ENCODE measurements around the gene IFIT1.
"Not testable (repeated sequence)": the region's sequence is repeated elsewhere in the genome, so short reads cannot be mapped to it uniquely, and the experiment has no call there.

IFIT1 gene

DNA sequence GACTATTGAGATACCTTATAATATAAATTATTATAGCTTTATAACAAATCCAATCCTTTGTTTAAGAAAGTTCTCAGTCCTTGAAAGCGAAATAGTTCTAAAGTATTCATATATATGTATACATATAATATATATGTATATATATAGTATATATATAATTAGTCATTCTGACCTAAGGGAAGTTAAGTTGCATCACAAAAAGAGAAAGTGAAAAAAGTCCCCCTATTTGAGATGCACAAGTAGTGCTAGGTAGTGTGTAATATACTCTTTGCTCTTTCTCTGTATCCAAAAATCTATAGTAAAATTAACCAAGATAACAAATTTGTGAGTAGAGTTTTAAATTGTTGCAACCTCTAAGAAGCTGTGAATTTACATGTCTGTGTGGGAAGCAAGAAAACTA, 27.9 kb upstream of the IFIT1 start:
- no peak for DNase-seq (ENCODE audit: low read depth in 3 of 3)

DNA sequence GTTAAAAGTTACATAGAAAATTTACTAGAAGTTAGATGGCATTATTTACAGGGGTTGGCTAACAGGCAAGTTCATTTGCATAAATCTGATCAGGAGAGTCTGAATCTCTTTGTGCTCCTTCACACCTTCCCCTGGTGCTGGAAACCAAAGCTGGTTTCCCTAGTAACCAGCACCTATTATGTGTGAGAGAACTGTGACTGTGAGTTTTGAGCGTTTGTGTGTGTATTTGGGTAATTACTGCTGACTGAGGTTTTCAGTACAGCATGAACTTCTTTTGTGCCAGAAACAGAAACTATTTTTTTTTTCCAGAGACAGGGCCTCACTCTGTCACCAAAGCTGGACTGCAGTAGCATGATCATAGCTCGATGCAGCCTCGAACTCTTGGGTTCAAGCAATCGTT, 24.9 kb upstream of the IFIT1 start:
- DNase-seq (ENCODE audit: low read depth in 3 of 3), result no peak

DNA sequence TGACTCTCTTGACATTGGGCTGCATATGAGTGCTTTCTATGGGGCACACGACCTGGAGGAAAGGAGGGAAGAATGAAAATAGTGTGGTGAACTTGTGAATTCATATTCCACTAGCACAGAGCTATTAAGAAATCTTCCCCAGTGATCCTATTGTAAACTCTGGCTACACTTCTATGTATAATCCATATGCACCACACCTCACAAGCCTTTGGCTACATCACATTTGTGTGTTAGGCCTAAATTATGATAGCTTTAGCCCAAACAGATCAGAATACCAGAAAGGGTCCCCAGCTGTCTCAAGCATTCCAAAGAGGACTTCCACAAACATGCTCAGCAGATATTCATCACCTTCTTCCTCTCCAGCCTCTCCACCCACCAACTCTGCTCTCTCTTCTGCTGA, 24.3 kb upstream of the IFIT1 start:
- DNase-seq (ENCODE audit: low read depth in 3 of 3), result no peak

DNA sequence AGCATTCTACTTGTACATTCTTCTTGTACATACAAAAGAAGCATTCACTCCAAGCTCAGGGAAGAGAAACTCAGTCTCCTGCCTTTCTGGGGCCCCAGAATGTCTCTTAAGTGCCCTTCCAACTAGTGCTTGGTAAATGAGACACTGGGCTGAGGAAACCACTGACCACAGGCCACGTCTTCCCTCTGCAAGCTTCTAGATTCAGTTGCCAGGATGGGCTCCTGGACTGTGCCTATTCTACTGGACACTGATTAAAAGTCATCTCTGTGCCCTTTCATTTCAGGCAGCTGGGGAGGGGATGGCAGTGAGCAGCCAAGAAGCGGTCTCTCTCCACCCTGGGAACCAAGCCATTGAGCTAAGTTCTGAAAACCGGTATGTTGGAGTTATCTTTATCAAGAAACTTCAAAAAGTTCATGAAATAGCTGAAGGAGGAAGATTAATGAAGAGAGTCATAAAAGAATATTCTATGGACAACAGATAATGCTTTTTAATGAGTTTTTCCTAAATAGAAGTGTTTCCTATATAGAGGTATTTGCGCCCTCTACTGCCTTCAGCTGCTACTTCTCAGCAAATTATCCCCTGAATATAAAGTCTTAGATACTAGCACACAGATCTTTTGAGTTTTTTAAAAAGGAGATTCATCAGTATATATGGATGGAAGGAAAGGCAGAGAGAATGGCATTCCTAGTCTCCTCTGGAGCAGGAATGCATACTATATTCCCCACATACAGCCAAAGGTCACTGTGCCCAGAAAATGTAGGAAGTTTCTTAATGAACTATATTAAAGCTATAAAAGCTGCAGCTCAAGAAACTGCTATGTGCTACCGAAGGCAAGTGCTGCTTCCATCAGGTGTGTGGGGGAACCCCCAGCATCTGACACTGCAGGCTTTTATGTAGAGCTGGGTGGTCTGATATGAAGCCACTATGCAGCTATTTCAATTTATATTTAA, 23.0 kb upstream of the IFIT1 start:
- DNase-seq (ENCODE audit: low read depth in 3 of 3), result no peak

DNA sequence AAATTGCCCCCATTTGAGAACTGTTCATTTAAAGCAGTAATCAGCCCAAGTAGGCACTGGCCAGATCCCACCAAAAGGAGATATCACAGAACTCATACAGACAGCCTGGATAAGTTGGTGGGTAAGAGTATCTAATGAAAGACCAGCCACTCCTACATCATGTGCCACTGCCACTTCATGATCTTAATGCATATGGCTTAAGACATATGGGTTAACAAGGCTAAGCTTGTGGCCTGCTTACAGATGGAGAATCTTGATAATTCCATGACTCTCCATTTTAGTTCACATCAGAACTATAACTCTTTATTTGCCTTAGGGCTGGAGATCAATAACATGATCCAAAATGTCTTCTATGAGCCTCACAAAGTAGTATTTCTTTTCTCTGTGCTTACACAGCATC, 21.3 kb upstream of the IFIT1 start:
- no peak for DNase-seq (ENCODE audit: low read depth in 3 of 3)

DNA sequence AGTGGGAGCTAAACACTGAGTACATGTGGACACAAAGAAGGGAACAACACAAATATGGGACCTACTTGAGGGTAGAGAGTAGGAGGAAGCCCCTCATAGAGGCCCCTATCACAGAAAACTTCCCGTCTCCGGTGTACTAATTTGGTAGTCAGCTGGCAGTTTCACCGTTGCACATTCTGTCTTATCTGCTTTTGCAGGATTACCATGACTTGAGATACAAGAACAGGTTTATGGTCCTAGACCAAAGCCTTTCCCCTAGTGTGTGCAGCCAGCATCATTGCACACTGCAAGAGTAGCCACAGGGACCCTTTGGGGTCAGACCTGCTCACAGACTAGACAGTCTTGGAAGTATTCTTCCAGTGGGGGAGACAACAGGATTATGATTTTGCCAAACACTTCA, 20.4 kb upstream of the IFIT1 start:
- DNase-seq (ENCODE audit: low read depth in 3 of 3), result no peak

DNA sequence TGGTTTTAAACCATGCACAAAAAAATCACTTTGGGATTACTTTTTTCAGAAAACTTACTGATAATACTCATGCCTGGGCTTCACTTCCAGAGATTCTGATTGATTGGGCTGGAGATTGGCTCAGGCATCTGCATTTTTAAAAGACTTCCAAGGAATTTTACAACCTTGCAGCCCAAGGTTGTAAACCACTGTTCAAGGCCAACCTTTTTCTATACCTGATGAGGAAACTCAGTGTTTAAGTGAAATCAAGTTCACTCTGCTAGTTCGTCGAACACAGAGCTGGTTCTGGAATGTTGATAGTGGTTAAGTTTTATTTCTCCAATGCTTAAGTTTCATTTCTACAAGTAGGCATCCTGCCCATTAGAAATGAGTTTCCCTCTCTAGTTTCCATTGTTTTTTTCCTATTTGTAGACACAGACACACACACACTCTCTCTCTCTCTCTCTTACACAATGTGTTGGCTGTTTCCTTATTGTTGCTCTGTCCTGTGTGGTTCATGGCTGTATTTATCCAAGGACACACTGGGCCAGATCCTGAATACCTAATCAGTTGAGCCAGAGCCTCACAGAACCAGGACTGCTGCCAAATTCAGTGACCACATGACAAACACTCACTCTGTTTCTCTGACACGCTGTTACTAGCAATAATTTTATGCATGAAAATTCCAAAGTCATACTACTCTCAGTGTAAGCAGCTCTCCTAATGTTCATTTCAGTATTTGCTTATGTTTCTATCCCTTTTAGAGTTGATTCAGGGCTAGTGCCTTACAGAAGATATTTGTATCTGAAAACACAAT, 18.3 kb upstream of the IFIT1 start:
- DNase-seq (ENCODE audit: low read depth in 3 of 3), result no peak

DNA sequence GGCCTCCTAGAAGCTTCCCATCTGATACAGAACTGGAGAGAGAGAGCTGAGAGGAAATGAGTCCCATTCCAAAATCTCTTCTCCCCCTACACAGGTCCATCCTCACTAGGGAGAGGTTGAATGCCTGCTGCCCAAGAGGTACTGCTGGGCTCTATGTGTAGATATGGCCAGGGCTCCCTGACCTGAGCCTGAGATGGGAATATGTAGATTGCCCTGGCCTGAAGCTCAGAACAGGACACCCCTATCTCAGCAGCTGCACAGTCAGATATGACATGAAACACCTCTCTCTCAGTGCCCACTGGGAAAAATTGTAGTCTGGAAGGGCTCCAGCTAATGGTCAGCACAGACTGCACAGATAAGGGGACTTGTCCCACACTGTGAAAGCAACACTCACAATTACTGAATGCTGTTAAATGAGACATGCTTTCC, 17.7 kb upstream of the IFIT1 start:
- no peak for DNase-seq (ENCODE audit: low read depth in 3 of 3)

DNA sequence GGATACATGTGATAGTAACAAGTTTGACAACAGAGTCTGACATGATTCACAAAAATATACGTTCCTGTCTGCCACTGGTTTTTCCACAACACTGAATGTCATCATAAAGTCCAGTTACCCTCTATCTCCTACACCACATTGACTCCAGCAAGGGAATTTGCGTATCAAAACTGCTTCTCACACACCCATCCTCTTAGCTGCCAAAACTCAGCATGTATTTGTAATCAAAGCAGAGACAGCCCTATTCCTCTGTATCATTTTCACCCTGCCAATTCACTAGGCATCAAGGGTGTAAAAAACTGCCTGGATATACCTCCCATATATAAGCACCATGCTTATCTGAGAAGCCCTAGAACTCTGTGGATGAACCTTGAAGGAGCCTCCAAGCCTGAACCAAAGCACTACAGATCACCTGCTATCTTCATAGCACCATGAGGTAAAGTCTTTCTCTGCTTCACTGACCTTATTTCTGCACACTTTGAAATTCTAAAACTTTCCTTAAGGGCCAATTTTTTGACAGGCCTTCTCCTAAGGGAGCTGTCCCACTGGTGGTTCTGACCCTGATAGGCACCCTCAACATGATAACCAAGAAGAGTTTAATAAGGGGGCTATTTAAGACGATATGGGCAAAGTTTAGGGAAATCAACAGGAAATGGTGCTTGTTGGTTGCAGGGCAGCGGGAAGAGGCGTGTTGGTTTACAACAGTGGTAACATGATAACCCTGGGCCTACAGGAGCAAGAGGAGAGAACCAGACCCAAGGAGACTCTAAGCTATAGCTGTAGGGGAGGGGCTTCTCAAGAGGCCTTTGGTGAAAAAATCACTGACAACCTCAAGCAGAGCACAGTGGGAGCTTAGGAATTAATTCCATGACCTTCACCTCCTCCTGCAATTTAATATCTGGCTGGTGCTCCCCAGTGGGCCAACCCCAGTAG, 14.5 kb upstream of the IFIT1 start, which contains the start of gene IFIT1B:
Gene IFIT1B, plus strand, starts transcription at position 352 of the 933 bp plus-strand sequence. Its CDS starts 80 bp downstream, at position 432.
- no peak for DNase-seq (ENCODE audit: low read depth in 3 of 3)

DNA sequence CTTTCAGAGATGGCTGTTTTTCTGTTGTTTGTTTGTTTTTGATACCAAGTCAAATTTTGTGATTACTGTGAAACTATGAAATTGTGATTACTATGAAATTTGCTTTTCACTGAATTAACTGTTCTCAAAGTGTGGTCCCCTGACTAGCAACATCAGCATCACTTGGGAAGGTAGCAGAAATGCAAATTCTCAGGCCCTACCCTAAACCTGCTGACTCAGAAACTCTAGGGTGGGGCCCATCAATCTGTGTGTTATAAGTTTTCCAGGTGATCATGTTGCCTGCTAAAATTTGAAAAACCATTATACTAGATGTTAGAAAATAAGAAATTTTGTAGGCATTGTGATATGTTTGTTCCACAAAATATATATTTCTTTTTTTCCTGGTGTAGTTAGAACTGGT, 13.3 kb upstream of the IFIT1 start:
- no peak for DNase-seq (ENCODE audit: low read depth in 3 of 3)

DNA sequence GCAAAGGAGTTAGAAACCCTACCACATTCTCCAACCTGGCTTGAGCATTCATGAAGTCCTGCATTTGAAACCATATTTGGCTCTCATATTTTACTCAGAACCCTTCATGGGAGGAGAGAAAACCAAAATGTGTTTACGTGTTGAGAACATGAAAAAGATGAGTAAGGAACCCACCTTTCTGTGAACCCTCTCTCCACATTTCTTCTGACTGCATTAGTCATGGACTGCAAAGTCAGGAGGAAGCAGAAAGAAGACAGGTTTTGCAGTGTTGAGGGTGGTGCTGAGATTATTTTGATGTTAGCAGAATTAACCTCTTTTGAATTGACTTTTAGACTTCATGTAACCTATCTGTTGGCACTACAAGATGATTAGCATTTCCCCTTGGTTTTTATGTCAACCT, 9.7 kb upstream of the IFIT1 start:
- DNase-seq (ENCODE audit: low read depth in 3 of 3), result no peak

DNA sequence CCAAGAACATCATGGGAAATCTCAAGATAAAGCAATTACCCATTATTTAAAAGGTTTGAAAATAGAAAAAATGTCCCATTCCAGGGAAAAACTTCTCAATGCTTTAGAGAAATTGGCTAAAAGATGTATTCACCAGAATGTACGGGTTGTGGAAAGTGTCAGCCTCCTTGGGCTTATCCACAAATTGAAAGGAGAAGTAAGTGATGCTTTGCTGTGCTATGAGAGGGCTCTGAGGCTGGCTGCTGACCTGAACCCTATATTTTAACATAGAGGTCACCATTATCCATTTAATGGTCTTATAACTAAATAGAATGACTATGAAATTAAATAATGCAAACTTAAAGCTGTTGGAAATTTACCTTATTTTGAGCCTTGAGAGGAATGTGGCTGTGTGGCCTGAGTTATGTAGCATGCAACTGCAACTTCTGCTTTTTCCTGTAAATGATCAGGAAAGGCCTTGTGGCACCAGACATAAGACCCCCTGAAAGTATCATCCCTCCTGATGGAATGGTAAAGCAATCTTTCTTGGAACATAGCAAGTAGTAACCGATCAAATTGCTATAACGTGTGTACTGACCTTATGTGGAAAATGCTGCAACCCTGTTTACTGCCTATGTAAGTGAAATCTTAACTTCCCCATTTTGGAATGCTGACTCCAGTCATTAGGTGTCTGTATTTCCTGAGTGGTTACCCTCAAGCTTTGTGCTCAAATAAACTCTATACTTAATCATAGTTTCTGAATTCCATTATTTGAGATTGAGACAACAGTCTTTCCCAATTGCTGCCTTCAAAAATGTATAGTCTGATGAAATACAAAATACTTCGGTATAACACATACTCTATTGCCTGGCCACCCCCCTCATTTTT, 7.7 kb upstream of the IFIT1 start:
- DNase-seq (ENCODE audit: low read depth in 3 of 3), result no peak

DNA sequence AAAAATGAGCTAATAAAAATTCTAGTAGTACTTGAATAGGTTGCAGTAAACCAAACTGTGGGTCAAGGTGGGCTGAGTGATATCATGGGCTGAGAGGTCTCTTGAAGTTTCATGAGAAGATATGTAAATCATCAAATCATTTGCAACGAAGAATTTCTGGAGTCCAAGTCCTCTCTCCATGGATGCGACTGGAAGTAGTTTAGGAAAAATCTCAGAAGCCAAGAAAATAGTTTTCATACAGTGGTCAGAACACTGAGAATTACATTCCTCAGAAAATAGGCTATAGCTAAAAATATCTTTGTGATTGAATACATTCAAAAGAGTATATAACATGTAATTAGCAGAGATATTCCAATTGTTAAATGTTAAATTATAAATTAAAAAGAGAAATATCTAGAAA, 3.6 kb upstream of the IFIT1 start:
- DNase-seq (ENCODE audit: low read depth in 3 of 3), result no peak

DNA sequence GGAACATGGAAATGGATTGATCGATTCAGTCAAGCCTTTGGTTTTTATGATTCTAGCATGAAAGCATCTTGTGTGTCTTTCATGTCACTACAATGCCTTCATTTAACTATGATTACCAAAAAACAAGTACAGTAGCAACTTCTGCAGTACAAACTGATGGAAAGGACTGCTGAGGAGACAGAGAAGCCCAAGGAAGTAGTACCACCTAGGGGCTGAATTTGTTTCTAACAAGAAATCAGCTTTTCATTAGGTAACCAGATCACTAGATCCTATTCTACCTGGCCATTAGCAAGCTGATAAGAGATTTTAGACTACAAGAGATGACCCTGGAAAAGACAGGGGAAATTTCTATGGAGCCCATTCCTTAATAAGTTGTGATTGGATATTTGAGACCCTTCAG, 3.2 kb upstream of the IFIT1 start:
- DNase-seq (ENCODE audit: low read depth in 3 of 3), result no peak

DNA sequence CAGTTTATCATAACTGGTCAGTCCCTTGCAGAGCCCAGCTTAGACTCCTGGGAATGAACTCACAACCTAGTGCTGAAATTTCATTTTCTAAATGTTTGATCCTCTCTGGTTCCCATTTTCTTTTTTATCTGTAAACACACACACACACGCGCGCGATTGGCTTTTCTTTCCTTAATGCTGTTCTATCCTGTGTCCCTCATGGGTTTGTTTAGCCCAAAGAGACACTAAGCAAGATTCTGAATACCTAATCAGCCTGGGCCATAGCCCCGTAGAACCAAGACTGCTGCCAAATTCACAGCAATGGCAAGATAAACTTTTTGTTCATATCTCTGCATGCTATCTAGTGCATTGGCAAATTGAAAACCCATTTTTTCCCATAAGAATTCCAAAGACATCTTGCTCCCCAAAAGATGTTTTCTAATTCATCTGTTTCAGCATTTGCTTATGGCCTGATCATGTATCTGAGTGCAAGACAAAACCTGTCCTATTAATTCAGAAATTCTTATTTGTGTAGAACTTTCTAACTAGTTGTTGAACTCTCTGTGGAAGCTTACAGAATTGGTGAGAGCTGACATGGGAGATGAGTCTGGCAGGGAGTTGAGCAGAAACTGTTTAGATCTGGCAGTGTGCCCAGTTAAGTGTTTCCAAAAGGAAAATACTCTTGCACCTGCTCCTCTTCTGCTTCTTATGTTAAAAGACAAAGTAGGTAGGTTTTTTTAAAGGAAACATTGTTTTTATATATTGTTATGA, 1.8 kb upstream of the IFIT1 start:
- no peak for DNase-seq (ENCODE audit: low read depth in 3 of 3)

DNA sequence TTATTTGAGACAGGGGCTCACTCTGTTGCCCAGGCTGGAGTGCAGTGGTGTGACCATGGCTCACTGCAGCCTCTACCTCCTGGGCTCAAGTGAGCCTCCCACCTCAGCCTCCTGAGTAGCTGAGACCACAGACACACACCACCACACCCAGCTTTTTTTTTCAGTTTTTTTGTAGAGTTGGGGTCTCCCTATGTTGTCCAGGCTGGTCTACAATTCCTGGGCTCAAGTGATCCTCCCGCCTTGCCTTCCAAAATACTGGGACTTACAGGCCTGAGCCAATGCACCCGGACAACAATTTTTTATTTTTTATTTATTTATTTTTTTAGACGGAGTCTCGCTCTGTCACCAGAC, 1.2 kb upstream of the IFIT1 start:
- DNase-seq (ENCODE audit: low read depth in 3 of 3), result not testable (repeated sequence)

DNA sequence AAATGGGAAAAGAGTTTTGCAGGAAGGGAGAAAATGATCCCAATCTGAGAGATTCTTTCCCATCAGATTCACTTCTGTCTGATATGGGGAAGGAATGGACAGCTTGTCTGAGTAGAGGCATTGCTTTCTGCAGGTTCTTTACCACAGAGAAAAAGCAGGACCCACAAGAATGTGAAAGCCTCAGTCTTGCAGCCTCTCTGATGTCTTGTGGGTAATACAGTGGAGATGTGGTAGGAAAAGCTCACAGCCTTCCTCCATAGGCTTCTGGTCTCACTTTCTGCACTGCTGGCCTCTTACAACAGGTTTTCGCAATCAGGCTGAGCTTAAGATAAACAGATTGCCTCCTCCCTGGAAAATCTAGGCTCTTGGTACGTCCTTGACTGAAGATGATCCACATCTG, 551 bp downstream of the IFIT1 start:
- DNase-seq (ENCODE audit: low read depth in 3 of 3), result no peak

DNA sequence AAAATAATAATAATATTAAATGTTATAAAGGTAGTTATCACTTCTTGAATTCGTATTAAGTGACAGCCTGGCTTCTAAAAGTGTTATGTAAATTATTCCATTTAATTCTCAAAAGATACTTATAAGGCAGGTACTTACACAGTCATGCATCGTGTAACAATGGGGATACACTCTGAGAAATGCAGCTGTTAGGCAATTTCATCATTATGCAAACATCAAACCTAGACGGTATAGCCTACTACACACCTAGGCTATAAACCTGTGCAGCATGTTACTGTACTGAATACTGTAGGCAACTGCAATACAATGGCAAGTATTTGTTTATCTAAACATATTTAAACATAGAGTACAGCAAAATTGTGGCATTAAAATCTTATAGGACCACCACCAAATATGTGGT, 1.5 kb downstream of the IFIT1 start:
- DNase-seq (ENCODE audit: low read depth in 3 of 3), result no peak

DNA sequence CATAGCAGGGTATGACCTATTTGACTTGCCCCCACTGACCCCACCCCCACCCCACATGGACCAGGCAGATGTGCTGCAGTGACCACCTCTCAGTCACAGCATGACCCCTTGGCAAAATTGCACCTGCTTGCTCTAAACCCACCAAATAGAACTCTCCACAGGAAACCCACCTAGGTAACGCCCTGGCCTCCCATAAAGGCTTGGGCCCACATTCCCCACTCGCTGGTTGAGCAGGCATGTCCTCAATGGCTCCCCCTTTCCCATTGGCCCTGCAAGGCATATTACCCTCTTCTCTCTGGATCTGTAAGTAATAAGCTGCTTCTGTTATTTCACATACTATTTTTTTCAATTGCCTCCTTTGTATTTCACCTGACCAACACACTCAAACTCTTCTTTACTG, 2.7 kb downstream of the IFIT1 start:
- DNase-seq (ENCODE audit: low read depth in 3 of 3), result no peak
